Measurements from ENCODE around the gene KDM8.

The KDM8 gene

DNA sequence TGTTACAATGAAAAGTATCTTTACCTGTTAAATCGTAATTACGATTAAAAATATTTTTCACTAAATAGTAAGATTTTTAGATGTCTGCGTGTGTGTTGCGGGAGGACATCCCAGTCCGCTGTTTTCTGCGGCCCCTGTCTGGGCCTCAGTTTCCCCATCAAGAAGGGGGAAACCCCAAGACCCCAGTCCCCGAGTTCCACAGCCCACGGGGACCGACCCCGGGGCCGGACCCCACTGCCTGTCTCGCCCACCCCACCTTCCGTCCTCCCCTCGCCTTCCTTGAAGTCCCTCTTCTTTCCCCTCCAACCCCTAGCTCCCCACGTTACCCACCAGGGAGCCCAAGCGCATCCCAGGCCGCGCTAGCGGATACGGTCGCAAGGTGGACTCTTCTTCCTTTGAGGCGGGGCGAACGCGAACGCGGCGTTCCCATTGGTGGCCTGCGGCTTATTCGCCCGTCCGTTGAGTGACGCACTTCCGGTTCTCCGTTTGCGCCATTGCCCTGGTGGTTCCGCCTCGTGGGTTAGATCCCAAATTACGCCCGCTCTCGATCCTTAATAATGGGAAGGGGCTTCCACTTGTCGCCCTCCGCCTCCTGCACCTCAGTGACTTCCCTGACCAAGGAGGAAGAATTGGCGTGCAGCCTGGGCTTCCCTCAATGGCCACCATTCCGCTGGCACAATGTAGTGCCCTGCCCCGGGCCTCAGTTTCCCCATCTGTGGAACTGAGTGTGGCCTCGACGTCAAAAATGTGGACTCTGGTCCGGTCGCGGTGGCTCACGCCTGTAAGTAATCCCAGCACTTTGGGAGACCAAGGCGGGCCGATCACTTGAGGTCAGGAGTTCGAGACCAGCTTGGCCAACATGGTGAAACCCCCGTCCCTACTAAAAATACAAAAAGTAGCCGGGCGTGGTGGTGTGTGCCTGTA, 65.3 kb downstream of the KDM8 start, which contains the start of gene NSMCE1:
NSMCE1 (minus strand) TSS at position 397 of the 924 bp plus-strand sequence. CDS start 11,202 bp downstream, outside the sequence.
- peak; percentile 92 for DNase-seq (ENCODE audit: low read depth, low spot score)

DNA sequence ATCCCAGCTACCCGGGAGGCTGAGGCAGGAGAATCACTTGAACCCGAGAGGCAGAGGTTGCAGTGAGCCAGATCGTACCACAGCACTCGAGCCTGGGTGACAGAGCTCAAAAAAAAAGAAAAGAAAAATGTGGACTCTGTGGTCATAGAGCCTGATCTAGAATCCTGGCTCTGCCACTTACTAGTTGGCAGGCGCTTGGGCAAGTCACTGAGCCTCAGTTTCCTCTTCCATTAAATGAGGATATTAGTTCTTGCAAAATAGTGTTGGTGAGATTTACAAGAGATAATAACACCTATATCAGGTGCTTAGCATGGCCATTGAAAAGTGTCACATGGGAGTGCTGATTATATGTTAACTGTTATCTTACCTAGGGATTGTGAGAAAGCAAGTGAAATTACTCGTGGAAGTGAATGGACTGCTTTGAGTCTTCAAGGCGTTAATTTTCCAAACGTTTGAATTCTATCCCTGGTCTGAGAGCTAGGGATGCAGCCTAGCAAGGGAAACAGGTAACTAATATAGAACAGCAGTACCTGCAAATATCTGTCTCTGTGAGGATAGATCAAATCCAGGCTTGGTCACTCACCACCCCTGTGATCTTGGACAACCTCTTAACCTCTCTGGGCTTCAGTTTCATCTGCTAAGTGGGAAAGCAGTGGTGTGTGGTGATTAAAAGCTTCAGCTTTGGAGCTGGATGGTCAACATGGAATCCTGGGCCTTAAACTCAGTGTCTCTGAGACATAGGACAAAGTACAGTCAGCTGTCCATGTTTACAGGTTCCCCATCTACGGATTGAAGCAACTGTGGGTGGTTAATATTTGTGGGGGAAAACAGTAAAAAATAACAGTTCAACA, 66.2 kb downstream of the KDM8 start:
- no peak for DNase-seq (ENCODE audit: low read depth, low spot score)

- DNase-seq (ENCODE audit: low read depth, low spot score), result no peak
These were observed 67.0 kb downstream of the KDM8 start for GRCh38 chr16:27270349-27270748.

All from smooth muscle cell of the brain vasculature (primary cell).